ENCODE results near the gene SNHG17.

GRCh38 chr20:38479596-38479995 is 44.5 kb upstream of the SNHG17 start:
- TF ChIP-seq CTCF (IDR thresholded peaks at IDR 0.05) = no peak
- TF ChIP-seq POLR2A (IDR thresholded peaks at IDR 0.05) = no peak
